ENCODE measurements around the gene TBC1D5.

Gene TBC1D5

DNA sequence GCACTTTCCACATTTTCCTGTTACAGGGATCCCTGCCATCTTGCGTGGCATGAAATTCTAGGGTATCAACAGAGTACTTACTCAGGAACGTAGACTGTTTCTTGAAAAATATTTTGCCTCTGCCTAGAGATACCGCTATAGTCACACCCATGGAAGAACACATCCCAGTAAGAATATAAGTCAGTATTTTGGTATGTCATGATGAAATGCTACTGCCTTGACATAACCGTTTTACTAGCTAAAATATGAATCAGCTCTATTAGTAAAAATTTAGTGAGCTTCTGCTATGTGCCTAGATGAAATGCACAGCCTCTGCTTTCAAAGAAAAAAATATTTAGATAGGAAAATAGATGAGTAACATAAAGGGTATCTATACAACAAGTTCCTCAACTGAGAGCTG is 276.4 kb downstream of the TBC1D5 start:
- in situ Hi-C loops (cut with MboI; ENCODE audit: low pct_unique_long_range_greater_than_20kb, low sequenced_read_pairs, unreplicated experiment), result no loop called here
- TF ChIP-seq, protein P1, sequence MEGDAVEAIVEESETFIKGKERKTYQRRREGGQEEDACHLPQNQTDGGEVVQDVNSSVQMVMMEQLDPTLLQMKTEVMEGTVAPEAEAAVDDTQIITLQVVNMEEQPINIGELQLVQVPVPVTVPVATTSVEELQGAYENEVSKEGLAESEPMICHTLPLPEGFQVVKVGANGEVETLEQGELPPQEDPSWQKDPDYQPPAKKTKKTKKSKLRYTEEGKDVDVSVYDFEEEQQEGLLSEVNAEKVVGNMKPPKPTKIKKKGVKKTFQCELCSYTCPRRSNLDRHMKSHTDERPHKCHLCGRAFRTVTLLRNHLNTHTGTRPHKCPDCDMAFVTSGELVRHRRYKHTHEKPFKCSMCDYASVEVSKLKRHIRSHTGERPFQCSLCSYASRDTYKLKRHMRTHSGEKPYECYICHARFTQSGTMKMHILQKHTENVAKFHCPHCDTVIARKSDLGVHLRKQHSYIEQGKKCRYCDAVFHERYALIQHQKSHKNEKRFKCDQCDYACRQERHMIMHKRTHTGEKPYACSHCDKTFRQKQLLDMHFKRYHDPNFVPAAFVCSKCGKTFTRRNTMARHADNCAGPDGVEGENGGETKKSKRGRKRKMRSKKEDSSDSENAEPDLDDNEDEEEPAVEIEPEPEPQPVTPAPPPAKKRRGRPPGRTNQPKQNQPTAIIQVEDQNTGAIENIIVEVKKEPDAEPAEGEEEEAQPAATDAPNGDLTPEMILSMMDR (IDR thresholded peaks at IDR 0.05; ENCODE audit: extremely low read depth, insufficient read depth, missing control alignments), result no peak
- DNase-seq (ENCODE audit: low spot score), result no peak

DNA sequence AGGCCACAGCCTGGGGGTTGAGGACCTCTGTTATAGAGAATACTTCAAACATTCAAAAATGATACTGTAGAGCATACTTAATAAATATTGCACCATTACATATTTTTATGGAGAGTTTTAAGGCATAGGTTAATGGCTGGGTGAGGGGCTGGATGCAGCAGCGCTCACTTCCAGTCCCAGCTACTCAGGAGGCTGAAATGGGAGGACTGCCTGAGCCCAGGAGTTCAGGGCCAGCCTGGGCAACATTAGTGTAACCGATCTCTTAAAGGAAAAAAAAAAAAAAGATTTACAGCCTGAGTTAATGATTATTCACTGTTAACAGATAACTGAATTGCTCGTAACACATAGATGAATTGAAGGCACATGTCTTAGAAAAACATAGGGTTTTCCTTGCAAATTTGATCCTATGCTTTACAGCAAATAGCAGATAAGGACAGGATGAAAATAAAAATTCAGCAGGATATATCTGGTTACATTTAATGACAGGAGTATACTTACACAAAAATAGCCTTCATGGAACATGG is 282.9 kb downstream of the TBC1D5 start:
- in situ Hi-C loops (cut with MboI; ENCODE audit: low pct_unique_long_range_greater_than_20kb, low sequenced_read_pairs, unreplicated experiment), result no loop called here
- TF ChIP-seq, protein P1 (IDR thresholded peaks at IDR 0.05; ENCODE audit: extremely low read depth, insufficient read depth, missing control alignments), result no peak
- DNase-seq (ENCODE audit: low spot score), result no peak

DNA sequence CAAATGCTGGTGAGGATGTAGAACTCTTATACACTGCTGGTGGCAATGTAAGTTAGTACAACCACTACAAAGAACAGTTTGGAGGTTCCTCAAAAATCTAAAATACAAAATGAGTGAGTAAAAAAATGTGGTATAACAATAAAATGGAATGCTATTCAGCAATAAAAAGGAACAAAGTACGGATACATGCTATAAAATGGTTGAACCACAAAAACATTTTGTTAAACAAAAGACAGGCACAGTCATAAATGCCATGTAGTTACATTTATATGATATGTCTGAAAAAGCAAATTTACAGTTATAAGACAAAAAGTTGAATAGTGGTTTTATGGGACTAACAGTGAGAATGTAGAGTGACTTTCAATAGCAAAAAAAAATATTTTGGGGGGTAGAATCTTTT is 285.8 kb downstream of the TBC1D5 start:
- no peak for DNase-seq (ENCODE audit: low spot score)
- TF ChIP-seq, protein P1 (IDR thresholded peaks at IDR 0.05; ENCODE audit: extremely low read depth, insufficient read depth, missing control alignments), result no peak
- in situ Hi-C loops (cut with MboI; ENCODE audit: low pct_unique_long_range_greater_than_20kb, low sequenced_read_pairs, unreplicated experiment), result no loop called here

DNA sequence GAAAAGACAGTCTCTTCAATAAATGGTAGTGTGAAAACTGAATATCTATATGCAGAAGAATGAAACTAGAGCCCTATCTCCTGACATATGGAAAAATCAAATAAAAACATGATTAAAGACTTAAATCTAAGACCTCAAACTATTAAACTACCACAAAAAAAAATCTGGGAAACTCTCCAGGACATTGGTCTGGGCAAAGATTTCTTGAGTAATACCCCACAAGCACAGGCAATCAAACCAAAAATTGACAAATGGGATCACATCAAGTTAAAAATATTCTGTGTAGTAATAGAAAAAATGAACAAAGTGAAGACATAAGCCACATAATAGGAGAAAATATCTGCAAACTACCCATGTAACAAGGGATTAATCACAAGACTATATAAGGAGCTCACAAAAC is 286.4 kb downstream of the TBC1D5 start:
- in situ Hi-C loops (cut with MboI; ENCODE audit: low pct_unique_long_range_greater_than_20kb, low sequenced_read_pairs, unreplicated experiment), result no loop called here
- TF ChIP-seq, protein P1 (IDR thresholded peaks at IDR 0.05; ENCODE audit: extremely low read depth, insufficient read depth, missing control alignments), result no peak
- no peak for DNase-seq (ENCODE audit: low spot score)

DNA sequence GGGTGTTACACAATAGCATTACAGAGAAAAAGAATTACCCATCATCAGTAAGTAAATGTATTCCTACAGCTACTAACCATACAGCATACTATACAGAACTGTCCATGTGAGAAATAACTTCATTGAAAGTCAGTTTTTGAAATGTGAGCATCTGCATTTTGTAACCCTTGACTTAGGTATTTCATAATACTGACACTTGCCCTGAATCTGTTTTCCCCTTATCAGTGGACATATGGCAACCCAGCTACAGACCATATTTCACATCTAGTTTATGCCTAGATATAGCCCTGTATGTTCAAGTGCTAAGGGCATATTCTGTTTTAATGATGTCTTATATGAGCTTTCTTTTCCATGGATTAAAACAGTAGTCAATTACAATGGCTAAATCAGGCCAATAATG is 297.6 kb downstream of the TBC1D5 start:
- TF ChIP-seq, protein P1 (IDR thresholded peaks at IDR 0.05; ENCODE audit: extremely low read depth, insufficient read depth, missing control alignments), result no peak
- in situ Hi-C loops (cut with MboI; ENCODE audit: low pct_unique_long_range_greater_than_20kb, low sequenced_read_pairs, unreplicated experiment), result no loop called here
- no peak for DNase-seq (ENCODE audit: low spot score)

DNA sequence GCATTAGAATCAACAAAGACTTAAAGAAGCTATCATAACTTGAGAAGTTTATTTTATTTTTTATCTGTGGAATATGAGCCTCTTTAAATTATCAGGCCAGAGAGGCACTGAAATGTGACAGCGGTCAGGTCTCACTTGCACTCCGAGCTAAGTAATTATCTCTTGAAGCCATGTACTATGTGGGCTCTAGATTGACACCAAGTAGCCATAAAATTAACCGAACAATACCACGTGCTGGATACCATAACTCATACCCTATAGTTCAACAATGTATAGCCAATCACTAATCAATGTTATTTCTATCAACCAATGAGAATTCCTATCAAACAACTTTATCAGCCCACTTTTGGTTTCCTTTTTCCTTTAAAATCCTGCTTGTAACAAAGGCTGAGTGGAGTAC is 299.3 kb downstream of the TBC1D5 start:
- TF ChIP-seq, protein P1 (IDR thresholded peaks at IDR 0.05; ENCODE audit: extremely low read depth, insufficient read depth, missing control alignments), result no peak
- in situ Hi-C loops (cut with MboI; ENCODE audit: low pct_unique_long_range_greater_than_20kb, low sequenced_read_pairs, unreplicated experiment), result no loop called here

More for the DNA sequence above, 299.3 kb downstream of the TBC1D5 start:
- DNase-seq (ENCODE audit: low spot score), result no peak

Measured in GM13977 (cell line).